WI38 (cell line): Measurements from ENCODE around the gene LDB3.

ENCODE experiments used
- H3K4me3 ChIP-seq: 2 replicates; pipeline ENCODE4 v1.5.1; 2011; ENCODE audit warnings: low read depth, mild to moderate bottlenecking, control low read depth, low read length
- TF ChIP-seq, protein P1 (sequence below): IDR thresholded peaks from 2 replicates; pipeline ENCODE4 v1.5.1; 2012; ENCODE audit warnings: low read depth, mild to moderate bottlenecking, control low read depth, low read length

LDB3 gene

DNA sequence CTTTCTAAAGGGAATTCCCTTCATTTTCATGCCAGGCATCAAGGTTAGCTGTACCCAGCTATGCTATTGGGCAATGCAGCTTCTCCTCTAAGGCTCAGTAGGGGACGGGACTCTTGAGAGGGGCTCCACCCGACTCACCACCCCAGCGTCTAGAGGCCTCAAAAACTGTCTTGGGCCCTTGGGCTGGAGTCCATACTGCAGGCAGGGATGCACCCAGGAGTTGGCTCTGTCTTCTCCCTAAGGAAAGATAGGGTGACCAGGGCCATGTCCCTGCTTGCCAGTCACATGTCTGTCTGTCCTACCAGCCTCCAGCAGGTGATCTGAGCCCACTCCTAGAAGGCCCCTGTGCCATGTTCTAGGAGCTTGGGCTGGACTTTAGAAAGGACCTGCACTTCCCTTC lies 12.7 kb upstream of the LDB3 start:
- TF ChIP-seq, protein P1, sequence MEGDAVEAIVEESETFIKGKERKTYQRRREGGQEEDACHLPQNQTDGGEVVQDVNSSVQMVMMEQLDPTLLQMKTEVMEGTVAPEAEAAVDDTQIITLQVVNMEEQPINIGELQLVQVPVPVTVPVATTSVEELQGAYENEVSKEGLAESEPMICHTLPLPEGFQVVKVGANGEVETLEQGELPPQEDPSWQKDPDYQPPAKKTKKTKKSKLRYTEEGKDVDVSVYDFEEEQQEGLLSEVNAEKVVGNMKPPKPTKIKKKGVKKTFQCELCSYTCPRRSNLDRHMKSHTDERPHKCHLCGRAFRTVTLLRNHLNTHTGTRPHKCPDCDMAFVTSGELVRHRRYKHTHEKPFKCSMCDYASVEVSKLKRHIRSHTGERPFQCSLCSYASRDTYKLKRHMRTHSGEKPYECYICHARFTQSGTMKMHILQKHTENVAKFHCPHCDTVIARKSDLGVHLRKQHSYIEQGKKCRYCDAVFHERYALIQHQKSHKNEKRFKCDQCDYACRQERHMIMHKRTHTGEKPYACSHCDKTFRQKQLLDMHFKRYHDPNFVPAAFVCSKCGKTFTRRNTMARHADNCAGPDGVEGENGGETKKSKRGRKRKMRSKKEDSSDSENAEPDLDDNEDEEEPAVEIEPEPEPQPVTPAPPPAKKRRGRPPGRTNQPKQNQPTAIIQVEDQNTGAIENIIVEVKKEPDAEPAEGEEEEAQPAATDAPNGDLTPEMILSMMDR, result no peak
- H3K4me3 ChIP-seq, result no peak overlapping the region

DNA sequence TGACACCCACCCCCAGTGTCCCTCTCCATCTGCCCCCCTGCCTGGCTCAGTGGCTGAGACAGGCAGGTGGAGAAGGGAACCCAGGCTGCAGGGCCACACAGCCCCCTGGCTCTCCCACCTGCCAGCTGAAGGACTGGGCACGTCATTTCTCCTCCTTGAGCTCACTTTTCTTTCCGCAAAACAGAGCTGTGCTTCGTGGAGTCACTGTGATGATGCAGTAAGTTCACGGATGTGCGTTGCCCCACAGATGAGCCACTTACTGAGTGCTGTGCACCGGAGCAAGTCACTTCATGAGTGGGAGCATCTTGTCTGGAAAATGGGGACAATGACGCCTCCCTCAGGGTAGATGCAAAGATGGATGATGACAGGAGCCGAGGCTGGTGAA lies 11.3 kb upstream of the LDB3 start:
- TF ChIP-seq, protein P1, result no peak
- H3K4me3 ChIP-seq, result no peak overlapping the region

DNA sequence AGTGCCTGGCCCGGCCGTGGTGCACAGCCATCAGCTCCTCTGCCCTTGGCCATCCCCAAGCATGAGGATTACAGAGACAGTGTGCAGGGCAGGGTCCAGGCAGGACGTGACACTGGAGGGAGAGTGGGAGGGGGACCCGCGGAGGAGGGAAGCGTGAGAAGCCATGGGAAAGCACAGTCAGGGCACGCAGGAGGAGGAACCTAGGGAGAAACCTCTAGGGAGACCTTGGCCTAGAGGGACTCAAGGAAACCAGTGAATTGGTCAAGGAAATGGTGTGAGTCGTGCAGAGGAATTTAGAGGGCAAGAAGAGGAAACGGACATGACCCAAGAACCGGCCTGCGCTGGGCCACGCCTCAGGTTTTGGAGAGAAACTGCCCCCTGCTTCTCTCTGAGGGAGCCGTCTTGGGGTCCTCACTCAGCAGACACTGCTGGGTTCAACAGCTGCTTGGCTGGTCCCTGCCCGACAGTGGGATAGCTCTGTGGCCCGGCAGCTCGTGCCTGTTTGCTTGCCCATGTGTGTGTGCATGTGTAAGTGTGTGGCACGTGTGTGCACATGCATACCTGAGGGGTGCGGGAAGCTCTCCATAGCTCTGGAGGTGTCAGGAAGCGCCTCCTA lies 10.8 kb upstream of the LDB3 start:
- TF ChIP-seq, protein P1, result no peak
- H3K4me3 ChIP-seq, result no peak overlapping the region

- TF ChIP-seq, protein P1, result no peak
- no peak overlapping the region for H3K4me3 ChIP-seq
Observed at GRCh38 chr10:86658261-86658741, 10.0 kb upstream of the LDB3 start.

DNA sequence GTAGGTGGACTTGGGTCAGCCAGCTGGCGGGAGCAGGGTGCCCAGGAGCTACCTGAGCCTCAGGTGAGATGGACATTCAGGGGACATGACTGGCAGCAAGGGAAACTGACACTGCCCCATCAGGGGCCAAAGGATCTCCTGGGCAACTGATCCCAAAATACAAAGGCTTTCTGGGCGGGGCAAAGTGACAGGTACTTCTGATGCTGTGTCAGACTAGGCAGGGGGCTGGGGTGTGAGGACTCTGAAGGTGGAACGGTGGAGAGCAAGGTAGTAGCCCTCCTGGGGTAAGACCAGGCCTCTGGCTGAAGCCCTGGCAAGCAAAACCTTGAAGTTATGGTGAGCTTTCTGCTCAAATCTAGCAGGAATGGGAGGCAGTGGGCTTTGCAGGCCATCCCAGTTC lies 9.6 kb upstream of the LDB3 start:
- no peak overlapping the region for H3K4me3 ChIP-seq
- TF ChIP-seq, protein P1, result no peak

GRCh38 chr10:86659161-86659691 lies 9.1 kb upstream of the LDB3 start:
- TF ChIP-seq, protein P1, result no peak
- H3K4me3 ChIP-seq, result no peak overlapping the region

DNA sequence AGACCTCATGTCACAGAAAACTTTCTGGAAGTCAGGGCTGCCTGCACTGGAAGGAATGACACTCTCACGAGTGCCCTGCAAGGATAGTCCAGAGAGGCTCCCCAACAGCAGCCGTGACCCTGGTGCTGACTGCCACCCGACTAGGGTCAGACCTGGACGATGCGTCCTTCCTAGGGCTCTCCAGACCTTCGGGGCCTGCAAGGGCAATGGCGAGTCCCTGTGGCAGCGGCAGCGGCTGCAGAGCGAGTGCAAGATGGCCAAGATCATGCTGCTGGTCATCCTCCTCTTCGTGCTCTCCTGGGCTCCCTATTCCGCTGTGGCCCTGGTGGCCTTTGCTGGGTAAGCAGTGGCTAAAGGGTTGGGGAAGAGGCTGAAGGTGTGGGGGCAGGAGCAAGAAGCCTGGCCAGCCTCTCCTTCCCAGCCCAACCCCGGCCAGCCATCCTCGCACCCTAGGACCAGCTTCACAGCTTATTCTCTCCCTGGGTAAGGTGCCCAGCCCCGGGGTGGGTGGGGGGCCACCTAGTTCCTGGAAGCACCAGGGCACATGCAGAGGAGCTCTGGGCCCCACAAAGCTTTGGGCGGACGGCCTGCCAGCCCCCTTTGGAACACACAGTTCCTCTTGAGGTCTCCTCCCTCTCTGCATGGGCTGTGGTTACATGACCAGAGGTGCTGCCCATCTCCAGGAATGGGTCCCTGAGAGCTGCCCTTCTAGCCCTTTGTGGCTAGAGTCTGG lies 8.4 kb upstream of the LDB3 start:
- H3K4me3 ChIP-seq, result no peak overlapping the region
- TF ChIP-seq, protein P1, result no peak
